Bronchial epithelial cell (primary cell): Measurements from ENCODE around the gene TALDO1. TPM values are rescaled to one million over a fixed set of nuclear protein-coding genes. Genes with fewer than 3 reads are reported as not detected.

ENCODE experiments used
- DNase-seq: peaks from one replicate; pipeline ENCODE4 v3.0.0-alpha.2; 2010; ENCODE audit warnings: low read depth
- FAIRE-seq: peaks from 2 replicates; lab custom pipeline; 2011; peaks lifted over from hg19 to GRCh38; lab: Jason Lieb, UNC
- H3K27me3 ChIP-seq: 2 replicates; pipeline ENCODE4 v1.5.1; 2011; ENCODE audit warnings: low read length; ENCODE audit not compliant: control insufficient read depth, insufficient read depth
- H3K36me3 ChIP-seq: 2 replicates; pipeline ENCODE4 v1.5.1; 2011; ENCODE audit warnings: low read length; ENCODE audit not compliant: control insufficient read depth, insufficient read depth
- H3K4me3 ChIP-seq: 2 replicates; pipeline ENCODE4 v1.5.1; 2011; ENCODE audit warnings: mild to moderate bottlenecking, low read depth, low read length, control low read depth
- total RNA-seq: library from RNA; depleted of rRNA; stranded (reverse); fragments of >200 nt; gene quantifications from 2 replicates; pipeline ENCODE4 v1.2.1, GENCODE V29; 2014
- TF ChIP-seq, protein P1 (sequence below): IDR thresholded peaks from 2 replicates; pipeline ENCODE4 v1.5.1; 2011; ENCODE audit warnings: mild to moderate bottlenecking, moderate library complexity, low read length, control low read depth, inconsistent platforms; ENCODE audit not compliant: insufficient read depth, severe bottlenecking

TALDO1 gene
- 251 and 253 TPM in 2 replicates for total RNA-seq

DNA sequence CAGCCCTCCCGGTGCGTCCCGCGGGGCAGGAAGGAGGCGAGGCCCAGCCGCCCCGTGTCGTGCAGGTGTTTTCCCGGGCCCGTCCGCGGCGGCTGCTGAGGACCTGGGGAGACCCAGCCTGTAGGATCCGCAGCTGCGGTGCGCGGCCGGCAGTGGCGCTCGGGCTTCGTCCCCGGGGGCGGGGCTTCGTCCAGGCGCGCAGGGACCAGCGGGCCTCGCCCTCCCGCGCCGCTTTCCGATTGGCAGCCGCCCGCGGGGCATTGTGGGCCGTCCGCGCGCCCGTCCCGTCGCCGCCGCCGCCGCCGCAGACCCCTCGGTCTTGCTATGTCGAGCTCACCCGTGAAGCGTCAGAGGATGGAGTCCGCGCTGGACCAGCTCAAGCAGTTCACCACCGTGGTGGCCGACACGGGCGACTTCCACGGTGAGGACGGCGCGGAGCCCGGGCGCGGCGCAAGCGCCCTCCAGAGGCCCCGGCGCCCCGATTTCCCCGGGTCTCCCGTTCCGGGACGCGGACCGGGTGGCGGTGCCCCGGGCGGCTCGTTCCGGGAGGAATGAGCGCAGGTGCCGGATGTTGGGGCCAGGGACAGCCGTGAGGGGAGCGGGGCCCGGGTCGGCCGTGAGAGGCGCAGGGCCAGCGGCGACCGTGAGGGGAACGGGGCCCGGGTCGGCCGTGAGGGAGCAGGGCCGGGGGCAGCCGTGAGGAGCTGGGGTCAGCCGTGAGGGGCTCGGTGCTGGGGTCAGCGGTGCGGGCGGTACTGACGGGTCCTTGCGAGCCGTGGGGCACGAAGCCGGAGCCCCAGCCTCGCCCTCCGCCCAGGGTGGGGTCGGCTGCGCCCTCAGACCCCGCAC is at the start of gene TALDO1:
Gene TALDO1, plus strand, starts transcription at position 307 of the 849 bp plus-strand sequence. Its CDS starts 18 bp downstream, at position 325.
- FAIRE-seq (no peak), DNase-seq (peak; percentile 64)
- TF ChIP-seq, protein P1, sequence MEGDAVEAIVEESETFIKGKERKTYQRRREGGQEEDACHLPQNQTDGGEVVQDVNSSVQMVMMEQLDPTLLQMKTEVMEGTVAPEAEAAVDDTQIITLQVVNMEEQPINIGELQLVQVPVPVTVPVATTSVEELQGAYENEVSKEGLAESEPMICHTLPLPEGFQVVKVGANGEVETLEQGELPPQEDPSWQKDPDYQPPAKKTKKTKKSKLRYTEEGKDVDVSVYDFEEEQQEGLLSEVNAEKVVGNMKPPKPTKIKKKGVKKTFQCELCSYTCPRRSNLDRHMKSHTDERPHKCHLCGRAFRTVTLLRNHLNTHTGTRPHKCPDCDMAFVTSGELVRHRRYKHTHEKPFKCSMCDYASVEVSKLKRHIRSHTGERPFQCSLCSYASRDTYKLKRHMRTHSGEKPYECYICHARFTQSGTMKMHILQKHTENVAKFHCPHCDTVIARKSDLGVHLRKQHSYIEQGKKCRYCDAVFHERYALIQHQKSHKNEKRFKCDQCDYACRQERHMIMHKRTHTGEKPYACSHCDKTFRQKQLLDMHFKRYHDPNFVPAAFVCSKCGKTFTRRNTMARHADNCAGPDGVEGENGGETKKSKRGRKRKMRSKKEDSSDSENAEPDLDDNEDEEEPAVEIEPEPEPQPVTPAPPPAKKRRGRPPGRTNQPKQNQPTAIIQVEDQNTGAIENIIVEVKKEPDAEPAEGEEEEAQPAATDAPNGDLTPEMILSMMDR, result peak; percentile 34

DNA sequence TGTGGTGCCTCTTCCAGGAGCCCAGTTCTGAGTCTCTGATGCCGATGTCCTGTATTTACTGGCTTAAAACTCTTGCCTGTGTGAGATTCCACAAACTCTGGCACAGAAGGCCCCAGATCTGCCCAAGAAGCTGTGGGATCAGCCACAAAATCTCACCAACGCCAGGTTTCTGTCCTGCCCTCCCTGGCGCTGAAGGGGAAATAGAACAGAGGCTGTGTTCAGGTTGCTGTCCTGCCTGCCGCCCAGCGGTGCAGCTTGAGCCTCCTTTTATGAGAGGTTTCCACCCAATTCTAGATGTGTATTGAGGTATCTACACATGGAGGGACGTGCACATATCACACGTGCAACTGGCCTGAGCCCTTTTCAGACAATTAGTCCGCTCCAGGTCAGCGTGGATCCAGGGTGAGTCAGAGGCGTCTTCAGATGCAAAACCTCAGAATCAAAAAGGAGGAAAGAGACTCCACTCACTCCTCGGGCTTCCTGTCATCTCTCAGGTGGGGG is 49.4 kb upstream of the TALDO1 start:
- H3K36me3 ChIP-seq, result peaks cover 10% of the 10 kb centered on the region
- no peak for FAIRE-seq
- TF ChIP-seq, protein P1, result no peak
- no peak overlapping the region for H3K4me3 ChIP-seq
- DNase-seq, result peak; percentile 48
- H3K27me3 ChIP-seq, result no peaks in the 10 kb centered on the region

More for the DNA sequence above, at the start of gene TALDO1:
- Histone ChIP-seq H3K36me3 (peaks cover 2% of the 10 kb centered on the region), H3K27me3 (no peaks in the 10 kb centered on the region), H3K4me3 (peak within 1 kb of the TSS; percentile 98)

DNA sequence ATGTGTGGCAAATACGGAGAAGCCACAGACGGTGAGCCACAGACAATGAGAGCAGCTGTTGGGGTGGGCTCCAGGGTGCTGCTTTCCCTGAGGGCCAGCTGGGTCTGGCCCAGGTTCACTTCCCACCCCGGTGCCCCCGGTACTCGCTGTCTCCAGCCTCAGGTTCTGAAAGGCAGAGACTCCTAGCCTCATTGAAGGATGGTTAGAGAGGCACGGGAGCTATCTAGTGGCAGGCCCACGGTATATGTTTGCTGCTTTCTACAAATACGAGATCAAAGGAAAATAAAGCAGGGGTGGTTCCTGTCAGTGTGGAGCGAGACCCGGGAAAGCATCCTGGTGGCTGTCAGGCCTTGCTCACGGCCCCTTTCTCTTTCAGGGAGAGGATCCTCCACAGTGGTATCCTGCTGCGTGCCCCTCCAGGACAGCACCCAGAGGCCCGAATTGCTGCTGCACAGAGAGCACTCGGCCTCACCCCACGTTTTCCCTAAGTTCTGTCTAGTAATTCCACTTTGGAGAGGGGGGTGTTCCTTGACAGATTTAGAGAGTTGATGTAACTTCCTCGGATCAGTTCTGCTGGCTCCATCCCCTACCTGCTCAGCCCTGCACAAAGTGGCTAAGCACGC is 48.7 kb upstream of the TALDO1 start:
- DNase-seq (no peak), FAIRE-seq (no peak)
- no peak overlapping the region for H3K4me3 ChIP-seq
- peaks cover 10% of the 10 kb centered on the region for H3K36me3 ChIP-seq
- H3K27me3 ChIP-seq, result no peaks in the 10 kb centered on the region
- TF ChIP-seq, protein P1, result no peak

DNA sequence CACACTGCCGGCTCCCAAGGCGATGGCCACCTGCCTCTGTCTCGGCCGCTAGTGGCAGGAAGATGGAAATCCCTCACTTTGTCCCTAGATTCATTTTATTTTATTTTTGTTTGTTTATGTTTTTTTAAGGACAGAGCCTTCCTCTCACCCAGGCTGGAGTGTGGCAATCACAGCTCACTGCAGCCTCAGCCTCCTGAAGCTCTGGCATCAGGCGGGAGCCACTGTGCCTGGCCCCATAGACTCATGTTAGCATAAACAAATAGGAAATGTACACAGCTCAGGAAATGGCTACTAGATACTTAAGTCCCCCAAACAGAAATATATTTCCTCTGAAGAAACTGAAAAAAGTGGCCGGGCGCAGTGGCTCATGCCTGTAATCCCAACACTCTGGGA is 48.2 kb upstream of the TALDO1 start:
- Histone ChIP-seq H3K36me3 (peaks cover 10% of the 10 kb centered on the region), H3K4me3 (no peak overlapping the region), H3K27me3 (no peaks in the 10 kb centered on the region)
- FAIRE-seq (no peak), DNase-seq (no peak)
- TF ChIP-seq, protein P1, result no peak

DNA sequence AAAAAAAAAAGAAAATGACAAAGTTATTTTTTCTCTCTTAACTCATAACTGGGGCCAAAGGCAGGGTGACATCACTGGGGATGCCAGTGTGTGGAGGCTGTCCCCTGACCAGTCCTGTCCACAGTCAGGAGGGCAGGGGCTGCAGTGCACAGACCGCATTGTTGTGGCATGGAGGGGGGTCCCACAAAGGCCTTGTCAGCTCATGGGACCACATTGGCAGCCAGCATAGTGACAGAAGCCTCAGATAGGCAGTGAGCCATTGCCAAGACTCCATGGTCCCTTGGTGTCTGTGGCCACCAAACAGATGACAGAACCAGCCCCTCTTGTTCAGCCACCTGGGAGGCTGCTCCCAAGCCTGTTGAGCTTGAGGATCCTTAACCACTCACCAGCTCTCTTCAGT is 47.5 kb upstream of the TALDO1 start:
- H3K4me3 ChIP-seq, result no peak overlapping the region
- DNase-seq (no peak), FAIRE-seq (no peak)
- H3K36me3 ChIP-seq, result peaks cover 13% of the 10 kb centered on the region
- no peaks in the 10 kb centered on the region for H3K27me3 ChIP-seq
- TF ChIP-seq, protein P1, result no peak
